HG03064 (cell line): ENCODE measurements around the gene IVD.

Experiments
- ATAC-seq: cut with Tn5 transposase; IDR thresholded peaks from one replicate; pipeline ENCODE4 v1.9.1; 2021; ENCODE audit warnings: low read depth; ENCODE audit not compliant: unreplicated experiment

Gene IVD

GRCh38 chr15:40405501-40406381 is at the start of gene IVD:
TSS of gene IVD (plus strand) at chr15:40405795. CDS start at chr15:40405828, 33 bp downstream.
- peak; percentile 81 for ATAC-seq

GRCh38 chr15:40355976-40356585 is 49.5 kb upstream of the IVD start:
- ATAC-seq, result no peak

- no peak for ATAC-seq
These were observed 48.3 kb upstream of the IVD start for GRCh38 chr15:40357246-40357645.

GRCh38 chr15:40357723-40358470 is 47.7 kb upstream of the IVD start, which contains the start of gene DISP2:
TSS of gene DISP2 (plus strand) at chr15:40358219. CDS start at chr15:40358322, 103 bp downstream.
- peak; percentile 70 for ATAC-seq

GRCh38 chr15:40358471-40359353 is 46.9 kb upstream of the IVD start:
- ATAC-seq, result peak; percentile 21

GRCh38 chr15:40360015-40360414 is 45.6 kb upstream of the IVD start:
- no peak for ATAC-seq

- ATAC-seq, result no peak
These were observed 44.0 kb upstream of the IVD start for GRCh38 chr15:40361640-40362039.

GRCh38 chr15:40363611-40364010 is 42.0 kb upstream of the IVD start:
- ATAC-seq, result no peak

GRCh38 chr15:40364251-40364650 is 41.3 kb upstream of the IVD start:
- ATAC-seq, result no peak

GRCh38 chr15:40365016-40365415 is 40.6 kb upstream of the IVD start:
- no peak for ATAC-seq

- ATAC-seq, result no peak
These were observed 39.8 kb upstream of the IVD start for GRCh38 chr15:40365624-40366456.

- ATAC-seq, result no peak
These were observed 38.9 kb upstream of the IVD start for GRCh38 chr15:40366457-40367370.

GRCh38 chr15:40367371-40367685 is 38.3 kb upstream of the IVD start:
- ATAC-seq, result no peak

- ATAC-seq, result peak; percentile 76
These were observed 37.6 kb upstream of the IVD start for GRCh38 chr15:40367686-40368611.

- no peak for ATAC-seq
These were observed 36.7 kb upstream of the IVD start for GRCh38 chr15:40368719-40369473.

GRCh38 chr15:40369474-40369869 is 36.1 kb upstream of the IVD start:
- ATAC-seq, result no peak

- no peak for ATAC-seq
These were observed 35.6 kb upstream of the IVD start for GRCh38 chr15:40369971-40370370.
